A549 (cell line): ENCODE data around the gene KLHL15.

Experiments used
- CEBPB ChIP-seq, 2 experiments: fragments of >200 bp in 1 of 2; sonication (Bioruptor Twin) in 1 of 2; formaldehyde crosslinking in 1 of 2; IDR thresholded peaks; 2 replicates each; pipeline ENCODE4 v1.6.1; 2012 to 2016
- EHMT2 ChIP-seq: fragments of 200-600 bp; sonication (generic); IDR thresholded peaks from 2 replicates; pipeline ENCODE4 v1.6.1; 2016; ENCODE audit warnings: antibody characterized with exemption, low read depth, mild to moderate bottlenecking, moderate library complexity
- ELK1 ChIP-seq: fragments of 150-350 bp; IDR thresholded peaks from 2 replicates; pipeline ENCODE4 v1.6.1; 2014; ENCODE audit warnings: low read depth, mild to moderate bottlenecking, low read length
- EP300 ChIP-seq, 2 experiments: fragments of >200 bp; sonication (Bioruptor Twin); formaldehyde crosslinking; IDR thresholded peaks; 2 replicates in 1 of 2; 3 replicates in 1 of 2; pipeline ENCODE4 v1.6.1; 2016 to 2017
- JUNB ChIP-seq: fragments of >200 bp; sonication (Bioruptor Twin); formaldehyde crosslinking; IDR thresholded peaks from 2 replicates; pipeline ENCODE4 v1.6.1; 2016
- PHF8 ChIP-seq: fragments of 200-600 bp; sonication (generic); IDR thresholded peaks from 2 replicates; pipeline ENCODE4 v1.6.1; 2016; ENCODE audit warnings: low read depth, mild to moderate bottlenecking, antibody characterized with exemption, moderate library complexity, borderline replicate concordance
- POLR2A ChIP-seq: IDR thresholded peaks from 2 replicates; pipeline ENCODE4 v1.6.1; 2012; ENCODE audit warnings: mild to moderate bottlenecking, low read length
- RAD21 ChIP-seq, 2 experiments: fragments of >200 bp in 1 of 2; sonication (Bioruptor Twin) in 1 of 2; formaldehyde crosslinking in 1 of 2; IDR thresholded peaks in 1 of 2; conservative IDR thresholded peaks in 1 of 2; 2 replicates in 1 of 2; 3 replicates in 1 of 2; pipeline ENCODE4 v1.6.1; 2012 to 2018; ENCODE audit warnings: inconsistent platforms in 1 of 2
- RCOR1 ChIP-seq: fragments of 150-350 bp; IDR thresholded peaks from 2 replicates; pipeline ENCODE4 v1.6.1; 2014; ENCODE audit warnings: antibody characterized with exemption, low read length, low read depth
- REST ChIP-seq: fragments of 200-600 bp; sonication (generic); IDR thresholded peaks from 2 replicates; pipeline ENCODE4 v1.6.1; 2016; ENCODE audit warnings: antibody characterized with exemption, mild to moderate bottlenecking, moderate library complexity
- RFX5 ChIP-seq: fragments of 450-650 bp; IDR thresholded peaks from 2 replicates; pipeline ENCODE4 v1.7.1; 2014; ENCODE audit warnings: antibody characterized with exemption, mild to moderate bottlenecking, moderate library complexity
- RNF2 ChIP-seq: fragments of 200-600 bp; sonication (generic); IDR thresholded peaks from 2 replicates; pipeline ENCODE4 v1.6.1; 2016; ENCODE audit warnings: low read depth, mild to moderate bottlenecking, antibody characterized with exemption, moderate library complexity, borderline replicate concordance
- SREBF2 ChIP-seq: fragments of 450-650 bp; IDR thresholded peaks from 2 replicates; pipeline ENCODE4 v1.6.1; 2014; ENCODE audit warnings: mild to moderate bottlenecking, moderate library complexity
- TF ChIP-seq, protein P1 (sequence below): fragments of >200 bp; sonication (Bioruptor Twin); formaldehyde crosslinking; IDR thresholded peaks from 3 replicates; pipeline ENCODE4 v1.5.1; 2016

DNA sequence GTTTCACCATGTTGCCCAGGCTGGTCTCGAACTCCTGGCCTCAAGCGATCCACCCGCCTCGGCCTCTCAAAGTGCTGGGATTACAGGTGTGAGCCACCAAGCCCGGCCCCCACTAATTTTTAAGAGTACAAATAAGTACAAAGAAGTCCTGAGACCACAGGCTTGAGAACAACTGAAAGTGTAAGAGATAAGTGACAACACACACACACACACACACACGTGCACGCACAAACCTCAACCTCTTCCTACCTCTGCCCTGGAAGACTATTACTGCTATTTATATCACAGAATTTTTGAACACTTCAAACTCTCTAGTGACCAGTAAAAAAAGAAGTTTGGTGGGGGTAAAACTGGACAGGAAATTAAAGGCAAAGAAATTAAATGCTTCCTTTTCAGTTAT, 7.5 kb downstream of the KLHL15 start:
- TF ChIP-seq RFX5 (no peak), RCOR1 (no peak), JUNB (no peak), SREBF2 (no peak), PHF8 (no peak), RAD21 (conservative IDR thresholded peaks at IDR 0.05 in 1 of 2, IDR thresholded peaks at IDR 0.05 in 1 of 2) (no peak), ELK1 (no peak), EP300 (IDR thresholded peaks at IDR 0.05) (no peak), EHMT2 (no peak), POLR2A (no peak), CEBPB (IDR thresholded peaks at IDR 0.05) (no peak), RNF2 (no peak), REST (no peak)
- TF ChIP-seq, protein P1, sequence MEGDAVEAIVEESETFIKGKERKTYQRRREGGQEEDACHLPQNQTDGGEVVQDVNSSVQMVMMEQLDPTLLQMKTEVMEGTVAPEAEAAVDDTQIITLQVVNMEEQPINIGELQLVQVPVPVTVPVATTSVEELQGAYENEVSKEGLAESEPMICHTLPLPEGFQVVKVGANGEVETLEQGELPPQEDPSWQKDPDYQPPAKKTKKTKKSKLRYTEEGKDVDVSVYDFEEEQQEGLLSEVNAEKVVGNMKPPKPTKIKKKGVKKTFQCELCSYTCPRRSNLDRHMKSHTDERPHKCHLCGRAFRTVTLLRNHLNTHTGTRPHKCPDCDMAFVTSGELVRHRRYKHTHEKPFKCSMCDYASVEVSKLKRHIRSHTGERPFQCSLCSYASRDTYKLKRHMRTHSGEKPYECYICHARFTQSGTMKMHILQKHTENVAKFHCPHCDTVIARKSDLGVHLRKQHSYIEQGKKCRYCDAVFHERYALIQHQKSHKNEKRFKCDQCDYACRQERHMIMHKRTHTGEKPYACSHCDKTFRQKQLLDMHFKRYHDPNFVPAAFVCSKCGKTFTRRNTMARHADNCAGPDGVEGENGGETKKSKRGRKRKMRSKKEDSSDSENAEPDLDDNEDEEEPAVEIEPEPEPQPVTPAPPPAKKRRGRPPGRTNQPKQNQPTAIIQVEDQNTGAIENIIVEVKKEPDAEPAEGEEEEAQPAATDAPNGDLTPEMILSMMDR = no peak
